ENCODE results near the gene ZNF573.
A peak's percentile ranks its signal among the peaks of the same experiment; 100 is the strongest.

DNA sequence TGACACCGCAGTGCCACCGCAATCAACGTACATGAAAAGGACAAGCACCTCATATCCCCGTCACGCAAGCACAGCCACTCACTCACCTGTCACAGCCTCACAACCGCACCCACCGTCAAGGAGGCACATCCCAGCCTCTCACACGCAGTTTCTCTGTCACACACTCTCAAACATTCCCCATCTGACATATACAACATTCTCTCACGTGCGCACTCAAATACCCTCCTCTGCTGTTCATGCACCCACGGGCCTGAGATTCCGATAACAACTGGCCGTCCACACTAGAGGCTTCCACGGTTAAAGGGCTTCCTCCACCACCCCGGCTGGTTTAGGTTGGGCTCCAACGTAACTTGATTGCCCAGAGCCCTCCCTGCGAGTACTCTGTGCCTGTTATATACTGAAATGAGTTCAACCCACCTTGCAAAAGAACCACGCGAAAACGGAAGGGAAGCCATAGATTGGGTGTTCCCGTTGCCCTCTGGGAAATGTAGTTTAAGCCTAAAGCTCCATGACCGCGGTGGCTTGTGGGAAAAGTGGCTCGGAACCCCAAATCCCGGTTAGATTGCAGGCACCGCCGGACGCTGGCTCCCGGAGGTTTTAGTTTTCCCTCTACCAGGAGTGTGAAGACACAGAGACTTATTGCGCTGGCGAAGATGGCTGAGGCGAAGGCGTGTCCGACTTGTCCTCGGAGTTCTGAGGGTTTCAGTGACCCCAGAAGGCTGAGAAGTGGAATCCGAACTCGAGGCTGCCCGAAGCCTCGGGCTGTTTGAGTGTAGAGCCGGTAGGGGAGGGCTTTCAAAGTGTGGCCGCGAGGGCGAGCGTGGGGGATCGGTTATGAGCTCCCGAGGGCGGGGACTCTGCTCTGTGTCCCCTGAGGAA is at the start of gene ZNF573:
- TF ChIP-seq, protein P1, sequence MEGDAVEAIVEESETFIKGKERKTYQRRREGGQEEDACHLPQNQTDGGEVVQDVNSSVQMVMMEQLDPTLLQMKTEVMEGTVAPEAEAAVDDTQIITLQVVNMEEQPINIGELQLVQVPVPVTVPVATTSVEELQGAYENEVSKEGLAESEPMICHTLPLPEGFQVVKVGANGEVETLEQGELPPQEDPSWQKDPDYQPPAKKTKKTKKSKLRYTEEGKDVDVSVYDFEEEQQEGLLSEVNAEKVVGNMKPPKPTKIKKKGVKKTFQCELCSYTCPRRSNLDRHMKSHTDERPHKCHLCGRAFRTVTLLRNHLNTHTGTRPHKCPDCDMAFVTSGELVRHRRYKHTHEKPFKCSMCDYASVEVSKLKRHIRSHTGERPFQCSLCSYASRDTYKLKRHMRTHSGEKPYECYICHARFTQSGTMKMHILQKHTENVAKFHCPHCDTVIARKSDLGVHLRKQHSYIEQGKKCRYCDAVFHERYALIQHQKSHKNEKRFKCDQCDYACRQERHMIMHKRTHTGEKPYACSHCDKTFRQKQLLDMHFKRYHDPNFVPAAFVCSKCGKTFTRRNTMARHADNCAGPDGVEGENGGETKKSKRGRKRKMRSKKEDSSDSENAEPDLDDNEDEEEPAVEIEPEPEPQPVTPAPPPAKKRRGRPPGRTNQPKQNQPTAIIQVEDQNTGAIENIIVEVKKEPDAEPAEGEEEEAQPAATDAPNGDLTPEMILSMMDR (IDR thresholded peaks at IDR 0.05), result peak; percentile 18
- TF ChIP-seq EZH2 (IDR thresholded peaks at IDR 0.05; ENCODE audit: borderline replicate concordance, insufficient read depth, low read depth, low read length, poor library complexity, severe bottlenecking), result no peak
